Hepatocyte (in vitro differentiated cells): ENCODE data around the gene MOK.

Experiments
- EZH2 ChIP-seq: fragments of 200-600 bp; sonication (generic); IDR thresholded peaks from 2 replicates; pipeline ENCODE4 v1.6.1; 2016; ENCODE audit warnings: antibody characterized with exemption, mild to moderate bottlenecking, borderline replicate concordance
- TF ChIP-seq, protein P1 (sequence below): fragments of 200-600 bp; sonication (generic); IDR thresholded peaks from 2 replicates; pipeline ENCODE4 v1.5.1; 2016; ENCODE audit warnings: antibody characterized with exemption, mild to moderate bottlenecking; ENCODE audit not compliant: poor library complexity

DNA sequence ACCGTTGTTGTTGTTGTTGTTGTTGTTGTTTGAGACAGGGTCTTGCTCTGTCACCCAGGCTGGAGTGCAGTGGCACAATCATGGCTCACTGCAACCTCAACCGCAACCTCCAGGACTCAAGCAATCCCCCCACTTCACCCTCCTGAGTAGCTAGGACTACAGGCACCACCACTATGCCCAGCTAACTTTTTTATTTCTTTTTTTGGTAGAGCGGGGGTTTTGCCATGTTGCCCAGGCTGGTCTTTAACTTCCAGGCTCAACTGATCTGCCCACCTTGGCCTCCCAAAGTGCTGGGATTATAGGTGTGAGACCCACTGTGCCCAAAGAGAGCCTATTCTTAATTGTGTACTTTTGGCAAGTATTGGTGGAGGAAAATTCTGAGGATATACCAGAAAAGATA, 25.7 kb downstream of the MOK start:
- TF ChIP-seq, protein P1, sequence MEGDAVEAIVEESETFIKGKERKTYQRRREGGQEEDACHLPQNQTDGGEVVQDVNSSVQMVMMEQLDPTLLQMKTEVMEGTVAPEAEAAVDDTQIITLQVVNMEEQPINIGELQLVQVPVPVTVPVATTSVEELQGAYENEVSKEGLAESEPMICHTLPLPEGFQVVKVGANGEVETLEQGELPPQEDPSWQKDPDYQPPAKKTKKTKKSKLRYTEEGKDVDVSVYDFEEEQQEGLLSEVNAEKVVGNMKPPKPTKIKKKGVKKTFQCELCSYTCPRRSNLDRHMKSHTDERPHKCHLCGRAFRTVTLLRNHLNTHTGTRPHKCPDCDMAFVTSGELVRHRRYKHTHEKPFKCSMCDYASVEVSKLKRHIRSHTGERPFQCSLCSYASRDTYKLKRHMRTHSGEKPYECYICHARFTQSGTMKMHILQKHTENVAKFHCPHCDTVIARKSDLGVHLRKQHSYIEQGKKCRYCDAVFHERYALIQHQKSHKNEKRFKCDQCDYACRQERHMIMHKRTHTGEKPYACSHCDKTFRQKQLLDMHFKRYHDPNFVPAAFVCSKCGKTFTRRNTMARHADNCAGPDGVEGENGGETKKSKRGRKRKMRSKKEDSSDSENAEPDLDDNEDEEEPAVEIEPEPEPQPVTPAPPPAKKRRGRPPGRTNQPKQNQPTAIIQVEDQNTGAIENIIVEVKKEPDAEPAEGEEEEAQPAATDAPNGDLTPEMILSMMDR, result no peak
- TF ChIP-seq EZH2, result no peak
